Memory B cell (primary cell): ENCODE measurements around the gene COMMD7.

Source experiments
- ATAC-seq: fragments of 150-1000 bp; cut with Tn5 transposase; 2 replicates; pipeline ENCODE4 v1.10.0; 2021; ENCODE audit warnings: low read depth, mild to moderate bottlenecking, moderate library complexity
- DNase-seq, 2 donors: peaks; one replicate each; pipeline ENCODE4 v3.0.0; 2022; ENCODE audit warnings: low spot score in 2 of 2
- H3K27ac Mint-ChIP-seq: one replicate; pipeline ENCODE4 v1.8.0; 2022; ENCODE audit warnings: mild to moderate bottlenecking, moderate library complexity, mixed read lengths
- H3K27me3 Mint-ChIP-seq: one replicate; pipeline ENCODE4 v1.8.0; 2022; ENCODE audit warnings: mixed read lengths
- H3K36me3 Mint-ChIP-seq: one replicate; pipeline ENCODE4 v1.8.0; 2022; ENCODE audit warnings: mild to moderate bottlenecking, mixed read lengths
- H3K4me1 Mint-ChIP-seq: one replicate; pipeline ENCODE4 v1.8.0; 2022; ENCODE audit warnings: mixed read lengths
- H3K4me3 Mint-ChIP-seq: one replicate; pipeline ENCODE4 v1.8.0; 2022; ENCODE audit warnings: mild to moderate bottlenecking, moderate library complexity, mixed read lengths
- H3K9me3 Mint-ChIP-seq: one replicate; pipeline ENCODE4 v1.8.0; 2022; ENCODE audit warnings: mixed read lengths

Gene COMMD7

GRCh38 chr20:32664678-32665159 lies 78.5 kb downstream of the COMMD7 start:
- Mint-ChIP-seq H3K4me1 (peaks cover 2% of the 10 kb centered on the region), H3K27me3 (no peaks in the 10 kb centered on the region), H3K4me3 (no peak overlapping the region), H3K27ac (no peak overlapping the region), H3K36me3 (peaks cover 6% of the 10 kb centered on the region), H3K9me3 (no peaks in the 10 kb centered on the region)
- DNase-seq = no peak
- ATAC-seq = no peak

- no peaks in the 10 kb centered on the region for H3K9me3 Mint-ChIP-seq
- DNase-seq (no peak), ATAC-seq (no peak)
- no peaks in the 10 kb centered on the region for H3K4me1 Mint-ChIP-seq
- no peak overlapping the region for H3K4me3 Mint-ChIP-seq
- no peak overlapping the region for H3K27ac Mint-ChIP-seq
- H3K36me3 Mint-ChIP-seq = peaks cover 6% of the 10 kb centered on the region
- no peaks in the 10 kb centered on the region for H3K27me3 Mint-ChIP-seq
These were observed 79.1 kb downstream of the COMMD7 start for GRCh38 chr20:32664012-32664677.

- Mint-ChIP-seq H3K4me3 (no peak overlapping the region), H3K9me3 (no peaks in the 10 kb centered on the region), H3K36me3 (peaks cover 6% of the 10 kb centered on the region), H3K4me1 (no peaks in the 10 kb centered on the region), H3K27ac (no peak overlapping the region), H3K27me3 (no peaks in the 10 kb centered on the region)
- no peak for ATAC-seq
- DNase-seq = no peak
These were observed 79.8 kb downstream of the COMMD7 start for GRCh38 chr20:32663335-32664011.

- Mint-ChIP-seq H3K27me3 (no peaks in the 10 kb centered on the region), H3K27ac (no peak overlapping the region), H3K9me3 (no peaks in the 10 kb centered on the region), H3K4me1 (no peaks in the 10 kb centered on the region), H3K36me3 (peaks cover 6% of the 10 kb centered on the region), H3K4me3 (no peak overlapping the region)
- no peak for ATAC-seq
- DNase-seq = no peak
These were observed 81.3 kb downstream of the COMMD7 start for GRCh38 chr20:32661820-32662528.

GRCh38 chr20:32660661-32661060 lies 82.6 kb downstream of the COMMD7 start:
- no peaks in the 10 kb centered on the region for H3K27me3 Mint-ChIP-seq
- H3K9me3 Mint-ChIP-seq = no peaks in the 10 kb centered on the region
- peaks cover 6% of the 10 kb centered on the region for H3K36me3 Mint-ChIP-seq
- ATAC-seq (no peak), DNase-seq (no peak)
- no peak overlapping the region for H3K27ac Mint-ChIP-seq
- no peaks in the 10 kb centered on the region for H3K4me1 Mint-ChIP-seq
- H3K4me3 Mint-ChIP-seq = no peak overlapping the region

- Mint-ChIP-seq H3K27me3 (no peaks in the 10 kb centered on the region), H3K36me3 (peaks cover 6% of the 10 kb centered on the region), H3K9me3 (no peaks in the 10 kb centered on the region), H3K4me1 (peaks cover 6% of the 10 kb centered on the region), H3K27ac (no peak overlapping the region), H3K4me3 (no peak overlapping the region)
- DNase-seq = no peak
- no peak for ATAC-seq
These were observed 86.4 kb downstream of the COMMD7 start for GRCh38 chr20:32656827-32657226.

GRCh38 chr20:32655903-32656512 lies 87.3 kb downstream of the COMMD7 start:
- no peak for DNase-seq
- peaks cover 4% of the 10 kb centered on the region for H3K27me3 Mint-ChIP-seq
- ATAC-seq = no peak
- H3K27ac Mint-ChIP-seq = no peak overlapping the region
- peaks cover 6% of the 10 kb centered on the region for H3K36me3 Mint-ChIP-seq
- H3K4me1 Mint-ChIP-seq = peaks cover 10% of the 10 kb centered on the region
- no peaks in the 10 kb centered on the region for H3K9me3 Mint-ChIP-seq
- H3K4me3 Mint-ChIP-seq = no peak overlapping the region

GRCh38 chr20:32652739-32653526 lies 90.3 kb downstream of the COMMD7 start:
- peaks cover 10% of the 10 kb centered on the region for H3K4me1 Mint-ChIP-seq
- no peak overlapping the region for H3K27ac Mint-ChIP-seq
- no peak overlapping the region for H3K4me3 Mint-ChIP-seq
- H3K9me3 Mint-ChIP-seq = no peaks in the 10 kb centered on the region
- DNase-seq (peak; percentile 90 to 91), ATAC-seq (peak; percentile 95)
- no peaks in the 10 kb centered on the region for H3K36me3 Mint-ChIP-seq
- peaks cover 4% of the 10 kb centered on the region for H3K27me3 Mint-ChIP-seq
